ENCODE results near the gene STARD3. TPM values are rescaled to one million over a fixed set of nuclear protein-coding genes. Genes with fewer than 3 reads are reported as not detected.
"Not testable (repeated sequence)": the region's sequence is repeated elsewhere in the genome, so short reads cannot be mapped to it uniquely, and the experiment has no call there.

Gene STARD3
- total RNA-seq, 4 donors from 2014 or later, result 27.5 to 47.3 (median 38.6) TPM

DNA sequence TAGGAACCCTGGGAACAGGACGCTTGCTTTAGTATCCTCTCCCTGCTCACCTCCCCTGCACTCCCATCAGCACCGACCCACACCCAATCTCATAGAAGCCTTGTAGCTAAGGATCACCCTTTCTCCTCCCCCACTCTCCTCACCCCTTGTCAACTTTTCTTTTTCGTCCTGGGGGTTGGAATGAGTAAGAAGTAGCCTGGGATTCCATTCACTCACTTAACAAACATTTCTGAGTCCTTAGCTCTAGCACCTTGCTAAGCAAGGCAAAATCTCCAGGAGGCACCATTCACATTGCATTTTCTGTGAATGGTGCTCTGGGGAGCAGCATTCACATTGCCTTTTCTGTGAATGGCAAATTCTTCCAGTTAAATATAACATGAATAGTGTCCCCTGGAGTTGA lies 52.0 kb downstream of the STARD3 start:
- intact Hi-C loops (cut with DNase I), result loop anchor here (5.0 kb wide), 1 partner anchor 38 kb away; no protein-coding TSS in a partner anchor
- peak overlapping the region in 2 of 4 donors; percentile 68 to 81 for H3K4me3 ChIP-seq

DNA sequence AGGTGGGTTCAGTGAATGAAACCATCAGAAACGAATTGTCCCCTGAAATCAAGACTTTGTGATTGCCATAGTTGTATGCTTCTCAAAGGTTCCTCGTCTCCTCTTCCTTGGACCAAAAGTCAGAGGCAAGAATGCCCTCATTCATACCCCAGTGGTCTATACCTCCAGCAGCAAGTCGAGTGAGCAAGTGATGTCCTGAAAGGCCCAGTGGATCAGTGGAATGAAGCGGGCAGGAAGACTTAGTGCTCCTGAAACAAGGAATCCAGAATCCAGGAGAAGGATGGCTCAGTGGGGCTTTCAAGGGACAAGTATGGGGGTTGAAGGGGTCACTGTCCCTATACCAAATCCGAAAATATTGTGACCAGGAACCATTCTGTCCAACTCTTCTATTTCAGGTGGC lies 57.6 kb downstream of the STARD3 start:
- Histone ChIP-seq H3K4me1 (peaks cover 4 to 6% (median 6%) of the 10 kb centered on the region in 4 donors), H3K9me3 (no peaks in the 10 kb centered on the region), H3K36me3 (peaks cover 0 to 6% (median 0%) of the 10 kb centered on the region in 4 donors), H3K27ac (replicated peaks in 1 of 4) (no peak overlapping the region), H3K27me3 (no peaks in the 10 kb centered on the region), H3K4me3 (no peak overlapping the region)
- TF ChIP-seq, protein P1, sequence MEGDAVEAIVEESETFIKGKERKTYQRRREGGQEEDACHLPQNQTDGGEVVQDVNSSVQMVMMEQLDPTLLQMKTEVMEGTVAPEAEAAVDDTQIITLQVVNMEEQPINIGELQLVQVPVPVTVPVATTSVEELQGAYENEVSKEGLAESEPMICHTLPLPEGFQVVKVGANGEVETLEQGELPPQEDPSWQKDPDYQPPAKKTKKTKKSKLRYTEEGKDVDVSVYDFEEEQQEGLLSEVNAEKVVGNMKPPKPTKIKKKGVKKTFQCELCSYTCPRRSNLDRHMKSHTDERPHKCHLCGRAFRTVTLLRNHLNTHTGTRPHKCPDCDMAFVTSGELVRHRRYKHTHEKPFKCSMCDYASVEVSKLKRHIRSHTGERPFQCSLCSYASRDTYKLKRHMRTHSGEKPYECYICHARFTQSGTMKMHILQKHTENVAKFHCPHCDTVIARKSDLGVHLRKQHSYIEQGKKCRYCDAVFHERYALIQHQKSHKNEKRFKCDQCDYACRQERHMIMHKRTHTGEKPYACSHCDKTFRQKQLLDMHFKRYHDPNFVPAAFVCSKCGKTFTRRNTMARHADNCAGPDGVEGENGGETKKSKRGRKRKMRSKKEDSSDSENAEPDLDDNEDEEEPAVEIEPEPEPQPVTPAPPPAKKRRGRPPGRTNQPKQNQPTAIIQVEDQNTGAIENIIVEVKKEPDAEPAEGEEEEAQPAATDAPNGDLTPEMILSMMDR (IDR thresholded peaks at IDR 0.05), result no peak
- TF ChIP-seq EP300 (IDR thresholded peaks at IDR 0.05) (no peak), POLR2A (IDR thresholded peaks at IDR 0.05; ENCODE audit: low read depth) (no peak), POLR2AphosphoS5 (IDR thresholded peaks at IDR 0.05) (no peak)
- DNase-seq (ENCODE audit: extremely low spot score), result no peak
- intact Hi-C loops (cut with DNase I), result no loop called here
- 89% methylated on average over 5 of the region's 5 CpGs for WGBS

More for the DNA sequence above, 52.0 kb downstream of the STARD3 start:
- TF ChIP-seq POLR2A (IDR thresholded peaks at IDR 0.05; ENCODE audit: low read depth), result no peak
- no peak overlapping the region for H3K27ac ChIP-seq (replicated peaks in 1 of 4)
- H3K4me1 ChIP-seq, result peaks cover 11 to 22% (median 17%) of the 10 kb centered on the region in 4 donors
- H3K36me3 ChIP-seq, result peaks cover 0 to 17% (median 14%) of the 10 kb centered on the region in 4 donors
- no peaks in the 10 kb centered on the region for H3K9me3 ChIP-seq
- no peaks in the 10 kb centered on the region for H3K27me3 ChIP-seq
- no peak for DNase-seq (ENCODE audit: extremely low spot score)
- 42% methylated on average over 3 of the region's 3 CpGs for WGBS

DNA sequence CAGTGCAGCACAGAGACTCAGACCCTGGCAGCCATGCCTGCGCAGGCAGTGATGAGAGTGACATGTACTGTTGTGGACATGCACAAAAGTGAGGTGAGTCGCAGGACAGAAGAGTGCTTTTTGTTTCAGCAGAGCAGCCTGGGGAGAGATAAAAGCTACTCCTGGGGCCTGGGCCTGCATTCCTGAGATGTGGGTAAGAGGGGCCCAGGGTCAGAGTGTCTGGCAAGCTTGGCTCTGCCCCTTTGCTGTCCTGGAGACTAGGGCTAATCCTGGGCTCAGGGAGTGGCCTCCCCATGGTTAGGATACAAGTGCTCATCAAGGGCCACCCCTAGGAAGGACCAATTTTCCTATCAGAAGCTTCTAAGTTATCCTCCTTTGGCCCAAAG lies 58.1 kb downstream of the STARD3 start:
- peaks cover 0 to 6% (median 0%) of the 10 kb centered on the region in 4 donors for H3K36me3 ChIP-seq
- intact Hi-C loops (cut with DNase I), result no loop called here
- no peaks in the 10 kb centered on the region for H3K27me3 ChIP-seq
- TF ChIP-seq EP300 (IDR thresholded peaks at IDR 0.05) (no peak), POLR2A (IDR thresholded peaks at IDR 0.05; ENCODE audit: low read depth) (no peak), POLR2AphosphoS5 (IDR thresholded peaks at IDR 0.05) (no peak)
- TF ChIP-seq, protein P1 (IDR thresholded peaks at IDR 0.05), result no peak
- H3K4me1 ChIP-seq, result peaks cover 5 to 8% (median 7%) of the 10 kb centered on the region in 4 donors
- no peak overlapping the region for H3K27ac ChIP-seq (replicated peaks in 1 of 4)
- no peak for DNase-seq (ENCODE audit: extremely low spot score)
- WGBS, result 96% methylated on average over 2 of the region's 2 CpGs
- no peaks in the 10 kb centered on the region for H3K9me3 ChIP-seq
- H3K4me3 ChIP-seq, result no peak overlapping the region

DNA sequence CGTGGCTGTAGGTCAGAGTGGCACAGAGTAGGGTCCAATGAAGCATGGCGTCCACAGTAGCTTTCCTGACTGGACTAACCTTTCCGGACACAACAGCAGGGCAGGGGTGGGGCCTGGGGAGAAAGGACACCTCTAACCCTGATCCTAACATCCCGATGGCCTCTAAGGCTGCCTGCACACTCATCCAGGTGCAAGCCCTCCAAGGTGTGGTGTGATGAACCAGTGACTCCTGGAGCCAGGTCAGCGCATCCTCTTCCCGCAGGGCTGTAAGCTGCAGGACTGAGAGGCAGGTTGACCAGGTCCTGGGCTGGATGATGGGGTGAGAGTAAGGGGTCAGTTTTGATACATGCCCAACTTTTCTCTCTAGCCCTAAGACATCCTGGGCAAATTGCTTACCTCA lies 59.8 kb downstream of the STARD3 start:
- Histone ChIP-seq H3K4me1 (peaks cover 15 to 23% (median 20%) of the 10 kb centered on the region in 4 donors), H3K27me3 (no peaks in the 10 kb centered on the region), H3K9me3 (no peaks in the 10 kb centered on the region), H3K36me3 (peaks cover 0 to 6% (median 0%) of the 10 kb centered on the region in 4 donors), H3K27ac (replicated peaks in 1 of 4) (no peak overlapping the region), H3K4me3 (no peak overlapping the region)
- DNase-seq (ENCODE audit: extremely low spot score), result no peak
- intact Hi-C loops (cut with DNase I), result no loop called here
- 100% methylated on average over 2 of the region's 6 CpGs for WGBS
- TF ChIP-seq EP300 (IDR thresholded peaks at IDR 0.05) (no peak), POLR2A (IDR thresholded peaks at IDR 0.05; ENCODE audit: low read depth) (no peak), POLR2AphosphoS5 (IDR thresholded peaks at IDR 0.05) (no peak)
- TF ChIP-seq, protein P1 (IDR thresholded peaks at IDR 0.05), result no peak

DNA sequence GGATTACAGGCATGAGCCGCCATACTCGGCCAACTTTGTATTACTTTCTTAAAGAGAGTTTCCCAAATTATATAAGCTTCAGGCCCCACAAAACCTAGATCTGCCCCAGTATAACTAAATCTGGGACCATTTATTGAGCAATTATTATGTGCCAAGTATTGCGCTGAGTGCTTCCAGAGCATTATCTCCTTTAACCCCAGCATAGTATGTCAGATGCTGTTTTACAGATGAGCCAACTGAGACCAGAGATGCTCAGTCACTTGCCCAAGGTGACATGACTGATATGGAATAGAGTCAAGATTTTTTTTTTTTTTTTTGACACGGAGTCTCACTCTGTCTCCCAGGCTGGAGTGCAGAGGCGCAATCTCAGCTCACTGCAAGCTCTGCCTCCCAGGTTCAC lies 61.0 kb downstream of the STARD3 start:
- no peaks in the 10 kb centered on the region for H3K27me3 ChIP-seq
- DNase-seq (ENCODE audit: extremely low spot score), result no peak
- intact Hi-C loops (cut with DNase I), result no loop called here
- H3K36me3 ChIP-seq, result peaks cover 0 to 6% (median 0%) of the 10 kb centered on the region in 4 donors
- H3K27ac ChIP-seq (replicated peaks in 1 of 4), result no peak overlapping the region
- WGBS, result 96% methylated on average over 5 of the region's 5 CpGs
- H3K4me3 ChIP-seq, result no peak overlapping the region
- peaks cover 20 to 35% (median 31%) of the 10 kb centered on the region in 4 donors for H3K4me1 ChIP-seq
- TF ChIP-seq POLR2A (IDR thresholded peaks at IDR 0.05; ENCODE audit: low read depth), result no peak
- TF ChIP-seq, protein P1 (IDR thresholded peaks at IDR 0.05), result no peak
- TF ChIP-seq EP300 (IDR thresholded peaks at IDR 0.05), result no peak
- TF ChIP-seq POLR2AphosphoS5 (IDR thresholded peaks at IDR 0.05), result no peak
- H3K9me3 ChIP-seq, result no peaks in the 10 kb centered on the region

DNA sequence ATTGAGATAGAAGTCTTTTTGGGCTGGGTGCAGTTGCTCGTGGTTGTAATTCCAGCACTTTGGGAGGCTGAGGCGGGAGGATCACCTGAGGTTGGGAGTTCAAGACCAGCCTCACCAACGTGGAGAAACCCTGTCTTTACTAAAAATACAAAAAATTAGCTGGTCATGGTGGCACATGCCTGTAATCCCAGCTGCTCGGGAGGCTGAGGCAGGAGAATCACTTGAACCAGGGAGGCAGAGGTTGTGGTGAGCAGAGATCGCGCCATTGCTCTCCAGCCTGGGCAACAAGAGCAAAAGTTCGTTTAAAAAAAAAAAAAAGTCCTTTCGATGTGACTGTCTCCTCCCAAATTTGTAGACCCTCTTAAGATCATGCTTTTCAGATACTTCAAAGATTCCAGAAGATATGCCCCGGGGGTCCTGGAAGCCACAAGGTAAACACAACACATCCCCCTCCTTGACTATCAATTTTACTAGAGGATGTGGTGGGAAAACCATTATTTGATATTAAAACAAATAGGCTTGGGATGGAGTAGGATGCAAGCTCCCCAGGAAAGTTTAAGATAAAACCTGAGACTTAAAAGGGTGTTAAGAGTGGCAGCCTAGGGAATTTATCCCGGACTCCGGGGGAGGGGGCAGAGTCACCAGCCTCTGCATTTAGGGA lies 62.3 kb downstream of the STARD3 start:
- intact Hi-C loops (cut with DNase I), result not testable (repeated sequence)

More for the DNA sequence above, 62.3 kb downstream of the STARD3 start:
- H3K36me3 ChIP-seq; H3K27me3 ChIP-seq; DNase-seq (ENCODE audit: extremely low spot score); H3K9me3 ChIP-seq: not testable (repeated sequence)
- Histone ChIP-seq H3K4me1 (peaks cover 20 to 46% (median 38%) of the 10 kb centered on the region in 4 donors), H3K27ac (replicated peaks in 1 of 4) (peak overlapping the region; percentile 85 to 92 (median 87)), H3K4me3 (peak overlapping the region; percentile 93 to 99 (median 97))
- WGBS, result 48% methylated on average over 11 of the region's 11 CpGs

All from esophagus muscularis mucosa (tissue), 4 donors.